ENCODE measurements around the gene RRAD. TPM values are rescaled to one million over a fixed set of nuclear protein-coding genes. Genes with fewer than 3 reads are reported as not detected.

Gene RRAD
- total and polyA plus RNA-seq, 4 donors, result 0.14 to 0.61 (median 0.54) TPM

- 94% methylated on average over 1 of the region's 1 CpG for WGBS
- Histone ChIP-seq H3K9me3 (ENCODE audit: control insufficient read depth in 4 of 4, low read length in 3 of 4) (no peaks in the 10 kb centered on the region), H3K4me1 (ENCODE audit: control insufficient read depth in 4 of 4, insufficient read depth in 4 of 4, low read length in 3 of 4) (peaks cover 18 to 60% (median 47%) of the 10 kb centered on the region in 4 donors), H3K27ac (ENCODE audit: low read depth in 1 of 2, low read length in 2 of 2) (no peak overlapping the region), H3K36me3 (ENCODE audit: control insufficient read depth in 4 of 4, insufficient read depth in 3 of 4, low read depth in 1 of 4, low read length in 3 of 4) (no peaks in the 10 kb centered on the region), H3K27me3 (ENCODE audit: control insufficient read depth in 4 of 4, insufficient read depth in 4 of 4, low read length in 3 of 4) (no peaks in the 10 kb centered on the region), H3K4me3 (ENCODE audit: low read depth in 1 of 3, low read length in 3 of 3) (no peak overlapping the region), H3K9ac (ENCODE audit: low read depth in 1 of 2, low read length in 2 of 2) (no peak overlapping the region)
- TF ChIP-seq FOXA2 (IDR thresholded peaks at IDR 0.05) (no peak), NR2F2 (IDR thresholded peaks at IDR 0.05) (no peak), SP1 (IDR thresholded peaks at IDR 0.05) (no peak), TAF1 (conservative IDR thresholded peaks at IDR 0.05) (no peak), JUND (IDR thresholded peaks at IDR 0.05) (no peak), REST (IDR thresholded peaks at IDR 0.05) (no peak), YY1 (IDR thresholded peaks at IDR 0.05) (no peak), RXRA (IDR thresholded peaks at IDR 0.05) (no peak), RAD21 (IDR thresholded peaks at IDR 0.05) (no peak), EGR1 (IDR thresholded peaks at IDR 0.05; ENCODE audit: low read depth in 2 of 2) (no peak), FOXA1 (IDR thresholded peaks at IDR 0.05) (no peak), CTCF (IDR thresholded peaks at IDR 0.05; ENCODE audit: low read depth, low read length, missing input control) (no peak), ZBTB33 (IDR thresholded peaks at IDR 0.05) (no peak), GABPA (IDR thresholded peaks at IDR 0.05 in 1 of 2, conservative IDR thresholded peaks at IDR 0.05 in 1 of 2) (no peak), HNF4A (conservative IDR thresholded peaks at IDR 0.05) (no peak), HNF4G (IDR thresholded peaks at IDR 0.05) (no peak)
- TF ChIP-seq, protein P1, sequence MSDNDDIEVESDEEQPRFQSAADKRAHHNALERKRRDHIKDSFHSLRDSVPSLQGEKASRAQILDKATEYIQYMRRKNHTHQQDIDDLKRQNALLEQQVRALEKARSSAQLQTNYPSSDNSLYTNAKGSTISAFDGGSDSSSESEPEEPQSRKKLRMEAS (IDR thresholded peaks at IDR 0.05), result no peak
- TF ChIP-seq, protein P2, sequence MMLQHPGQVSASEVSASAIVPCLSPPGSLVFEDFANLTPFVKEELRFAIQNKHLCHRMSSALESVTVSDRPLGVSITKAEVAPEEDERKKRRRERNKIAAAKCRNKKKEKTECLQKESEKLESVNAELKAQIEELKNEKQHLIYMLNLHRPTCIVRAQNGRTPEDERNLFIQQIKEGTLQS (IDR thresholded peaks at IDR 0.05), result no peak
- DNase-seq (ENCODE audit: low spot score), result no peak
Observed at GRCh38 chr16:66960270-66960669, 34.9 kb upstream of the RRAD start.

All from liver (tissue), 9 donors.